NB4 (cell line): Measurements from ENCODE around the gene UBE2G1.
"Not testable (repeated sequence)": the region's sequence is repeated elsewhere in the genome, so short reads cannot be mapped to it uniquely, and the experiment has no call there.

ENCODE experiments used
- DNase-seq: peaks from one replicate; pipeline ENCODE4 v3.0.0; 2010; ENCODE audit warnings: low read depth
- H3K4me3 ChIP-seq: one replicate; pipeline ENCODE4 v1.5.1; 2011; ENCODE audit warnings: mild to moderate bottlenecking, low read depth, low read length, moderate library complexity
- MYC ChIP-seq: IDR thresholded peaks from 2 replicates; pipeline ENCODE4 v1.6.1; 2011; ENCODE audit warnings: low read depth, low read length
- POLR2A ChIP-seq: IDR thresholded peaks from 2 replicates; pipeline ENCODE4 v1.6.1; 2011; ENCODE audit warnings: mild to moderate bottlenecking; ENCODE audit not compliant: insufficient read length; ENCODE audit errors: extremely low read depth
- TF ChIP-seq, protein P1 (sequence below): IDR thresholded peaks from 2 replicates; pipeline ENCODE4 v1.6.1; 2011; ENCODE audit warnings: low read depth, low read length
- TF ChIP-seq, protein P2 (sequence below): IDR thresholded peaks from one replicate; pipeline ENCODE4 v1.5.1; 2012; ENCODE audit warnings: low read depth, low read length

Gene UBE2G1

DNA sequence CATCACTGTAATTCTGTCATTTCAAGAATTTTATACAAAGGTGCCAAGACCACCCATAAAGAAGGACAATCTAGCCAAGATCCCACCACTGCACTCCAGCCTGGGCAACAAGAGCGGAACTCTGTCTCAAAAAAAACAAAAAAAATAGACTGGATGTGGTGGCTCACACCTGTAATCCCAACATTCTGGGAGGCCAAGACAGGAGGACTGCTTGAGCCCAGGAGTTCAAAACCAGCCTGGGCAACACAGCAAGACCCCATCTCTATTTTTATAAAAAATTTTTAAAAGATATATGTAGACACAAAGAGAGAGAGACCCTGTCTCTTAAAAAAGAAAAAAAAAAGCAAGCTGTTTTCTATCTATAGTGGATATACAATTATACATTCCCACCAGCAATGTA is 8.8 kb downstream of the UBE2G1 start:
- TF ChIP-seq, protein P1, sequence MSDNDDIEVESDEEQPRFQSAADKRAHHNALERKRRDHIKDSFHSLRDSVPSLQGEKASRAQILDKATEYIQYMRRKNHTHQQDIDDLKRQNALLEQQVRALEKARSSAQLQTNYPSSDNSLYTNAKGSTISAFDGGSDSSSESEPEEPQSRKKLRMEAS, result no peak
- TF ChIP-seq, protein P2, sequence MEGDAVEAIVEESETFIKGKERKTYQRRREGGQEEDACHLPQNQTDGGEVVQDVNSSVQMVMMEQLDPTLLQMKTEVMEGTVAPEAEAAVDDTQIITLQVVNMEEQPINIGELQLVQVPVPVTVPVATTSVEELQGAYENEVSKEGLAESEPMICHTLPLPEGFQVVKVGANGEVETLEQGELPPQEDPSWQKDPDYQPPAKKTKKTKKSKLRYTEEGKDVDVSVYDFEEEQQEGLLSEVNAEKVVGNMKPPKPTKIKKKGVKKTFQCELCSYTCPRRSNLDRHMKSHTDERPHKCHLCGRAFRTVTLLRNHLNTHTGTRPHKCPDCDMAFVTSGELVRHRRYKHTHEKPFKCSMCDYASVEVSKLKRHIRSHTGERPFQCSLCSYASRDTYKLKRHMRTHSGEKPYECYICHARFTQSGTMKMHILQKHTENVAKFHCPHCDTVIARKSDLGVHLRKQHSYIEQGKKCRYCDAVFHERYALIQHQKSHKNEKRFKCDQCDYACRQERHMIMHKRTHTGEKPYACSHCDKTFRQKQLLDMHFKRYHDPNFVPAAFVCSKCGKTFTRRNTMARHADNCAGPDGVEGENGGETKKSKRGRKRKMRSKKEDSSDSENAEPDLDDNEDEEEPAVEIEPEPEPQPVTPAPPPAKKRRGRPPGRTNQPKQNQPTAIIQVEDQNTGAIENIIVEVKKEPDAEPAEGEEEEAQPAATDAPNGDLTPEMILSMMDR, result no peak
- TF ChIP-seq MYC (no peak), POLR2A (no peak)
- DNase-seq, result no peak

DNA sequence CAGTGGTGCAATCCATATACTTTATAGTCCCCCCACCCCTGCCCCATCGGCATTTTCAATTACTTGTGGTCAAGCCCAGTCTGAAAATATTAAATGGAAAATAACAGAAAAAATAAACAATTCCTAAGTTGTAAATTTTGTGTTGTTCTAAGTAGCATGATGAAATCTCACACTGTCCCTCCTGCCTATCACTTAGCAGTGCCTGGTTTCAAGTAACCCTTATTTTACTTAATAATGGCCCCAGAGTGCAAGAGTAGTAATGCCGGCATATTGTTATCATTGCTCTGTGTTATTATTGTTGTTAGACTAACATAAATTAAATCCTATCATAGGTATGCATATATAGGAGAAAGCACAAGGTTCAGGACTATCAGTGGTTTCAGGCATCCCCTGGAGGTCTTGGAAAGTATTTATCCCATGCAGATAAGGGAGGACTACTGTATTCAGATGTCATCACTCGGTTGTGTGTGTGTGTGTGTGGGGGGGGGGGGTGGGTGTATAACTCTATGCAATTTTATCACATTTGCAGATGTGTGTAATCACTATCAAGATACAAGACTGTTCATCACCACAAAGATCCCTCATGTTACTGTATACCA is 9.3 kb downstream of the UBE2G1 start:
- H3K4me3 ChIP-seq, result no peak overlapping the region
- no peak for DNase-seq
- TF ChIP-seq POLR2A, result no peak
- TF ChIP-seq, protein P2, result no peak
- no peak for TF ChIP-seq MYC
- TF ChIP-seq, protein P1, result no peak

More for the DNA sequence above, 8.8 kb downstream of the UBE2G1 start:
- no peak overlapping the region for H3K4me3 ChIP-seq

DNA sequence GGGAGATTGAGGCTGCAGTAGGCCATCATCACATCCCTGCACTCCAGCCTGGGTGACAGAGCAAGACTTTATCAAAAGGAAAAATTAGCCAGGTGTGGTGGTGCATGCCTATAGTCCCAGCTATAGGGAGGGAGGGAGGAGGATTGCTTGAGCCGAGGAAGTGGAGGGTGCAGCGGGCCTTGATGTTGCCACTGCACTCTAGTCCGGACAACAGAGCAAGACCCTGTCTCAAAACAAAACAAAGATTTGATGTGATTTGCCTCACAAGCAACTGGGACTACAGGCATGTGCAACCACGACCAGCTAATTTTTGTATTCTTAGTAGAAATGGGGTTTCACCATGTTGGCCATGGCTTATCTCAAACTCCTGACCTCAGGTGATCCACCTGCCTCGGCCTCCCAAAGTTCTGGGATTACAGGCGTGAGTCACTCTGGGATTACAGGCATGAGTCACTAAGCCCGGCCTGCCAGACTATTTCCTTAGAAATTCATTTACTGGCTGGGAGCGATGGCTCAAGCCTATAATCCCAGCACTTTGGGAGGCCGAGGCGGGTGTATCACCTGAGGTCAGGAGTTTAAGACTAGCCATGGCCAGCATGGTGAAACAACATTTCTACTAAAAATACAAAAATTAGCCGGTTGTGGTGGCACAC is 11.5 kb downstream of the UBE2G1 start:
- no peak for DNase-seq
- H3K4me3 ChIP-seq, result no peak overlapping the region

DNA sequence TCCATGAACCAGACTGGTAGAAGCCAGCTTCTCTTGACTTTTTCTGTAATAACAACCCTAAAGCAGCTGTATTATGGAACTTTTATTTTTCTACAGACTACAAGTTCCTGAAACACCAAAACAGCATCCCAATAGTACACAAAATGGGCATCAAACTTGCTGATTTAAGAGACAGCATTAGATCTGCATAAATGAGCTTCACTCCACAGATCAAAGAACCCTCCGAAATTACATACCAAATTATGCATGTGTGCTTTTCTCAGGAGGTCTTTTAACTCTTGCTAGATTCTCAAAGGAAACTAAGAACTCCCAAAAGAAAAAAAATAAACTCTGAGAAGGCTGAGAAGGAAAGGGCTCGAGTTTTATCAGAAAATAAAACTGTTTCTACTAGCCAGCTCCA is 12.3 kb downstream of the UBE2G1 start:
- no peak for DNase-seq
- TF ChIP-seq, protein P1, result no peak
- no peak for TF ChIP-seq POLR2A
- TF ChIP-seq, protein P2, result no peak
- TF ChIP-seq MYC, result no peak
- H3K4me3 ChIP-seq, result no peak overlapping the region

More for the DNA sequence above, 11.5 kb downstream of the UBE2G1 start:
- TF ChIP-seq POLR2A, result no peak
- TF ChIP-seq, protein P1, result no peak
- TF ChIP-seq, protein P2, result no peak
- TF ChIP-seq MYC, result no peak

DNA sequence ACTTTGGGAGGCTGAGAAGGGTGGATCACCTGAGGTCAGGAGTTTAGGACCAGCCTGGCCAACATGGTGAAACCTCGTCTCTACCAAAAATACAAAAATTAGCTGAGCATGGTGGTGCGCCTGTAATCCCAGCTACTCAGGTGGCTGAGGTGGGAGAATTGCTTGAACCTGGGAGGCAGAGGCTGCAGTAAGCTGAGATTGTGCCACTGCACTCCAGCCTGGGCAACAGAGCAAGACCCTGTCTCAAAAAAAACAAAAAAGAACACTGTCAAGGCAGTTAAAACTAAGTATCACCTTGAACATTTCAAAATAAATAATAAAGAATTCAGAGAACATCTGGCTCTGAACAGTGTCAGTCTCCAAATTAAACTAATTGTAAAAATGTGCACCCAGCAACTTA is 16.3 kb downstream of the UBE2G1 start:
- DNase-seq, H3K4me3 ChIP-seq: not testable (repeated sequence)

DNA sequence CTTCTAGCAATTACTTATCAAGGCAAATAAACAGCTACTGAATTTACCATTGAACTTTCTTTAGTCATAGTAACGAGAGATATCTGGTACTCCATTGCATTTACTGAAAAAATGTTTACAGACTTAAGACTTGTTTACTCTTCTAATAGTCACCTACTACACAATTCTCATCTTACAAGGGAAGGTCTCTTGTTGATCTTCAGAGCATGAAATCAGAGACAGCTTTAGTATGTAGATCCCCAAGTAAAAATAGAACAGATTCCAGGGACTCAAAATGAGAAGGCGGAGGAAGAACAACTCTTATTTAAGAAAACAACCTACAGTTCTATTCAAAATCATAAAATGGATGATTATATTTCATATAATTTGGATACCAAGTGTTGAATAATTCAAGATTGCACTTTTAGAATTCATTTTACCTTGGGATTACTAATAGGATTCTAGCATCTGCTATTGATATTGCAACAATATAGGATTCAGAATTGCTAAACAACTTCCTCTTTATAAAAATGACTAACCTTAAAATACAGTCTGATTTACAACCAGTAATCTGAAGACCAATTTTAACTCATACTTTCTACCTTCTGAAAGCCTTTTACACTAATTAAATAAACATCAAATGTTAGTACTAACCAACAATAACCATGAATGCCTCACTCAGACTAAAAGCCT is 20.8 kb downstream of the UBE2G1 start:
- no peak overlapping the region for H3K4me3 ChIP-seq

More for the DNA sequence above, 20.8 kb downstream of the UBE2G1 start:
- no peak for DNase-seq
- TF ChIP-seq, protein P1, result no peak
- TF ChIP-seq, protein P2, result no peak
- TF ChIP-seq POLR2A, result no peak
- TF ChIP-seq MYC, result no peak
